VCaP (cell line): ENCODE data around the gene VAV1.
"Not testable (repeated sequence)": the region's sequence is repeated elsewhere in the genome, so short reads cannot be mapped to it uniquely, and the experiment has no call there.

Experiments used
- H3K27ac ChIP-seq: fragments of 450-650 bp; 2 replicates; pipeline ENCODE4 v1.5.1; 2017
- TF ChIP-seq, protein P1 (sequence below): fragments of 450-650 bp; conservative IDR thresholded peaks from 2 replicates; pipeline ENCODE4 v1.5.1; 2017; ENCODE audit warnings: mild to moderate bottlenecking, moderate library complexity

Gene VAV1

DNA sequence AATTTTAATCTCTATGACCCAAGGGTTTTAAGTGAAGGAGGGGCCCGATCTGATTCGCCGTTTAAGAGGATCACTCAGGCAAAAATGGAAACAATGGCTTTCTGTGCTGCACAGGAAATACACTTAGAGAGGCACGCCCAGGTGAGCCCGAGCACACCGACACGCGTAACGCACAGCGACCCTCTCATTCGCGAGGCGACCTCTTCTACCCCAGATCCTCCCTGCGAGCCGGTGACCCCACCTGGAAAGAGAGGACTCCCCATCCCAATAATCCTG is 5.5 kb upstream of the VAV1 start:
- TF ChIP-seq, protein P1, sequence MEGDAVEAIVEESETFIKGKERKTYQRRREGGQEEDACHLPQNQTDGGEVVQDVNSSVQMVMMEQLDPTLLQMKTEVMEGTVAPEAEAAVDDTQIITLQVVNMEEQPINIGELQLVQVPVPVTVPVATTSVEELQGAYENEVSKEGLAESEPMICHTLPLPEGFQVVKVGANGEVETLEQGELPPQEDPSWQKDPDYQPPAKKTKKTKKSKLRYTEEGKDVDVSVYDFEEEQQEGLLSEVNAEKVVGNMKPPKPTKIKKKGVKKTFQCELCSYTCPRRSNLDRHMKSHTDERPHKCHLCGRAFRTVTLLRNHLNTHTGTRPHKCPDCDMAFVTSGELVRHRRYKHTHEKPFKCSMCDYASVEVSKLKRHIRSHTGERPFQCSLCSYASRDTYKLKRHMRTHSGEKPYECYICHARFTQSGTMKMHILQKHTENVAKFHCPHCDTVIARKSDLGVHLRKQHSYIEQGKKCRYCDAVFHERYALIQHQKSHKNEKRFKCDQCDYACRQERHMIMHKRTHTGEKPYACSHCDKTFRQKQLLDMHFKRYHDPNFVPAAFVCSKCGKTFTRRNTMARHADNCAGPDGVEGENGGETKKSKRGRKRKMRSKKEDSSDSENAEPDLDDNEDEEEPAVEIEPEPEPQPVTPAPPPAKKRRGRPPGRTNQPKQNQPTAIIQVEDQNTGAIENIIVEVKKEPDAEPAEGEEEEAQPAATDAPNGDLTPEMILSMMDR: no peak

DNA sequence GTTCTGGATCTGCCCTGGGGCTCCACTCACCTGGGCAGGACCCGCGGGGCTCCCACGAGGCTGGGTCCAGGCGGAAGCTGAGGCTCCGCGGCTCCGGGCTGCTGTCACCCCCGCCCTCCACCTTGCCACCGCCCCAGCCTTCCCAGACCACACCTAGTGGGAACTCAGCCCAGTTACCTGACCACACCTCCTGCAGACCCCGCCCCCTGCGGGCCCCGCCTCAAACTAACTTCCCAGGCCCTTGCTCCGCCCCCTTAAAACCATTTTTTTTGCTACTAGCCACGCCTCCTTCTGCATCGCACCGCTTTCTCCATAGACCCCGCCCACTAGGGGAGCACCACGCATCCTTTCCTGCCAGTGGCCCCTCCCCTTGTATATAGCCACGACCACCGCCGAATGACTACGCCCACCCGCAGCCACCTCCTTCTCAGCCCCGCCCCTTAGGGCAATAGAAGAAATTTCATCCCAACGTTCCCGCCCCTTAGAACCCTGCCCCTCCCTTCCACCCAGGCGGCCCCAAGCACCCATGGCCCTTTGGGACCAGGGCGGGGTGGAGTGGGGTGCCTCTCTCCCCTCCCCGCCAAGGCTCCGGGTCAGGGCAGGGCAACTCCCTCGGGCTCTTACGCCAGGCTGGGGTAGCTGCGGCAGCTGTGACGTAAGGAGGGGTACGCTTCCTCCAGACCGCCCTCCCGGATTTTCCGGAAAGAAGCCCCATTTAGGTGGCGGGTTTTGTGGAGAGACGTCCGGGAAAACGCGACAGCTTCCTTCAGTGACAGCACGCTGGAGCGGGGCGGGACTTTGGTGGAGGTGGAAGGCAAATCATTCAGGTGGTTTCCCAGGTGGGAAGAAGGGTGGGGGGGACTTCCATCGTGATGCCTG is 4.9 kb upstream of the VAV1 start, which contains the start of gene SH2D3A:
TSS of gene SH2D3A (minus strand) at position 79 of the 879 bp plus-strand sequence. CDS start 3,687 bp downstream, outside the sequence.
- TF ChIP-seq, protein P1: 0 out of 2 replicates have a peak, but pooled peaks have one; percentile 6
- H3K27ac ChIP-seq: peak within 1 kb of the TSS; percentile 55

More for the DNA sequence above, 5.5 kb upstream of the VAV1 start:
- H3K27ac ChIP-seq: peak overlapping the region; percentile 55

DNA sequence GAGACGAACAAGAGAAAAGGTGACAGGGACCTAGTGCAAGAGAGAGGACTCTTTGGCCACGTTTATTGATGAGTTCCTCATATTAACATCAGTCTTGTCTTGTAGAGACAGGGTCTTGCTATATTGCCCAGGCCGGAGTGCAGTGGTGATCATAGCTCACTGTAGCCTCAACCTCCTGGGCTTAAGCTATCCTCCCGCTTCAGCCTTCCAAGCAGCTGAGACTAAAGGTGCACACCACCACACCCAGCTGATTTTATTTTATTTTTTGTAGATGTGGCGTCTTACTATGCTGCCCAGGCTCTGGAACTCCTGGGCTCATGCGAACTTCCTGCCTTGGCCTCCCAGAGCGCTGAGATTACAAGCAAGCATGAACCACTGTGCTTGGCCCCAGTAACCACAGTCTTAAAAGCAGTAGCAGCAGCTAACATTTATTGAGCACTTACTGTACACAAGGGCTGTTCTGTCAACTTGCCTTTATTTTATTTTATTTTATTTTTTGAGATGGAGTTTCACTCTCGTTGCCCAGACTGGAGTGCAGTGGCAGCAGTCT is 4.2 kb upstream of the VAV1 start:
- H3K27ac ChIP-seq: no peak overlapping the region
- TF ChIP-seq, protein P1: no peak

DNA sequence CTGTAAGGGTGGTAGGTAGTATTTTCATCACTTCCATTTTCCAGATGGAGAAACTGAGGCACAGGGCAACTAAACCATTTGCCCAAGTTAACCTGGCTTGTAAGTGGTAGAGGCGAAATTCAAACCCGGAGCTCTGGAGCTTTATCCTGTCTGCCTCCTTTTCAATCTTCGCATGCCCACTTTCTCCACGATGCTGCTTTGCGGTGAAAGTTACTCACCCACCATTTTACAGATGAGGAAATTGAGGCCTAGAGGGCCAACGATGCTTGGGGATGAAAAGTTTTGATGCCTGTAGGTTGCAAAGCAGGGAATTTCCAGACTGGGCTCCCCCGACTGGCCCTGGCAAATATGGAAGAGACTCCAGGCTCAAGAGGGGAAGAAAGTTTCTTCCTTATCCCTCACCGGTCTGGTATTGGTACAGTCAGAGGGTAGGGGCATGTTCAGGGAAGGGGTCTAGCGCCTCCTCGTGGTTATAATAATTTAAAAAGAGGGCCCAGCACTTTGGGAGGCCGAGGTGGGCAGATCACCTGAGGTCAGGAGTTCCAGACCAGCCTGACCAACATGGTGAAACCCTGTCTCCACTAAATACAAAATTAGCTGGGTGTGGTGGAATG is 3.4 kb upstream of the VAV1 start:
- TF ChIP-seq, protein P1: no peak

DNA sequence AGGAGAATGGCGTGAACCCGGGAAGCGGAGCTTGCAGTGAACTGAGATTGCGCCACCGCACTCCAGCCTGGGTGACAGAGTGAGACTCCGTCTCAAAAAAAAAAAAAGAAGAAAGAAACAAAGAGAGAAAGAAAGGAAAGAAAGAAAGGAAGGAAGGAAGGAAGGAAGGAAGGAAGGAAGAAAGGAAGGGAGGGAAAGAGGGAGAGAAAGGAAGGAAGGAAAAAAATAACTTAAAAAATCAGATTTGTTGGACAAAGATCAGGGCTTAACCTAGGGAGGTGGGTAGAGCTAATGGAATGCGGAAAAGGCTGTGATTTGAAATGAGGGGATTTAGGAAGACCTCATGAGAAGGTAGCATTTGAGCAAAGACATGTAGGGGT is 870 bp upstream of the VAV1 start:
- not testable (repeated sequence) for H3K27ac ChIP-seq

More for the DNA sequence above, 3.4 kb upstream of the VAV1 start:
- no peak overlapping the region for H3K27ac ChIP-seq

DNA sequence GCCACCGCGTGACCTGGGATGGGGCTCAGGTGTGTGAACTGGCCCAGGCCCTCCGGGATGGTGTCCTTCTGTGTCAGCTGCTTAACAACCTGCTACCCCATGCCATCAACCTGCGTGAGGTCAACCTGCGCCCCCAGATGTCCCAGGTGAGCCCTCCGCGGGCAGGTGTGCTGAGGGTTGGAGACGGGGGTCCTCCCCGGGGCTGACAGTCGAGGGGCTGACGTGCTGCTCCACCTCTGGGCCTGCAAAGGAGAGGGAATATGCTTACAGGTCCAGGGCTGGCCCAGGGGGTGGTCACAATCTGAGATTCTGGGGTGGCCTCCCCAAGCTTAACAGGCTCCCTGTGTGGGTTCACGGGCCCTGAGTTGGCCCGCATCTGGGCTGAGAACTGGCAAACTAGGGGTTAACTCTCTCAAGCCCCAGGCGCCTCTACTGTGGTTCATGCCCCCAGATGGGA is 386 bp downstream of the VAV1 start:
- H3K27ac ChIP-seq: no peak overlapping the region
- TF ChIP-seq, protein P1: no peak

DNA sequence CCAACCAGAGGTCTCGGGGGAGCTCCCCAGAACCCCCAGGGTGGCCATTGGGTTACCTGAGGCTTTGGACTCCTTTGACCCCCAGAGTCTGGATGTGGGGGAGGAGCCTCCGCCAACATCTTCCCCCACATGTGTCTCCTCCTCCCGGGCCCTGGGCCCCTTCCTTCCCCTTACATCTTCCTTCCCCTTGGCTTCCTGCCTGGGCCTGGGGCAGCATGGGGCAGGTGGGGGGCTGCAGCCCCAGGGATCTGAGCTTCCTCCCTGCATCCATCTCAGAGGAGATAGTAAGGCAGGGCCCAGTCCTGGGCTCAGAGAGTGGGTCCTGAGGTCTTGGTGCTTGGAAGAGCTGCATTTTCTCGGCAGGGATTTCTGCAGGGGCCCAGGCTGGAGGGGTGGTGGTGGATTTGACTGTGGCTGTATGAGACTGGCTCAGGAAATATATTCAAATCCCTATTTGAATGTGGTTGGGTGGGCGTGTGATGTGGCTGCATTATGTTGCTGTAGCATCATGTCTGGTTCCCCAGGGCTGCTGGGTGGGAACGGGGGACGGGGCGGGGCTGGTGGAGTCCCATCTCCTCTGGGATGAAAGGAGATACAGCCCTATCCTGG is 919 bp downstream of the VAV1 start:
- no peak overlapping the region for H3K27ac ChIP-seq
- TF ChIP-seq, protein P1: no peak
